ENCODE data around the gene APOL1.

DNA sequence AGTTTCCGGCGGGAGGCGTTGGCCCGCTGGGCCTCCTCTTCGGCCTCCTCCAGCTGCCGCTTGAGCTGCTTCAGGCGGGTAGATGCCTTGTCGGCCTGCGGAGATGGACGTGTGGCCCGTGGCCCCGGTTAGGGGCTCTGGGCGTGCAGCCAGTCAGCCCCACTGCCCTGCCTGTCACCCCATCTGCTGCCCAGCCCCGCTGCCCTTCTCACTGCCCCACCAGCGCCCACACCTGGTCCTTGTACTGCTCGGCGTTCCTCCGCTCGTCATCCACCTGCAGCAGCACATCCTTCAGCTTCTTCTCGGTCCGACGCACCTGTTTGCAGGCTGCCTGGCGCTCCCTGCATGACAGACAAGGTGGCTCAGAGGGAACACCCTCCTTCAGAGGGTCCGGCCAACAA is 31.2 kb downstream of the APOL1 start:
- TF ChIP-seq, protein P1, sequence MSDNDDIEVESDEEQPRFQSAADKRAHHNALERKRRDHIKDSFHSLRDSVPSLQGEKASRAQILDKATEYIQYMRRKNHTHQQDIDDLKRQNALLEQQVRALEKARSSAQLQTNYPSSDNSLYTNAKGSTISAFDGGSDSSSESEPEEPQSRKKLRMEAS (IDR thresholded peaks at IDR 0.05): no peak
- no peak for TF ChIP-seq RAD21 (IDR thresholded peaks at IDR 0.05; ENCODE audit: low read depth)
- TF ChIP-seq TAF1 (IDR thresholded peaks at IDR 0.05; ENCODE audit: low read depth): no peak
- no peak for TF ChIP-seq NFIC (IDR thresholded peaks at IDR 0.05)
- no peak for TF ChIP-seq FOXM1 (IDR thresholded peaks at IDR 0.05; ENCODE audit: borderline replicate concordance, low read depth)
- TF ChIP-seq, protein P2, sequence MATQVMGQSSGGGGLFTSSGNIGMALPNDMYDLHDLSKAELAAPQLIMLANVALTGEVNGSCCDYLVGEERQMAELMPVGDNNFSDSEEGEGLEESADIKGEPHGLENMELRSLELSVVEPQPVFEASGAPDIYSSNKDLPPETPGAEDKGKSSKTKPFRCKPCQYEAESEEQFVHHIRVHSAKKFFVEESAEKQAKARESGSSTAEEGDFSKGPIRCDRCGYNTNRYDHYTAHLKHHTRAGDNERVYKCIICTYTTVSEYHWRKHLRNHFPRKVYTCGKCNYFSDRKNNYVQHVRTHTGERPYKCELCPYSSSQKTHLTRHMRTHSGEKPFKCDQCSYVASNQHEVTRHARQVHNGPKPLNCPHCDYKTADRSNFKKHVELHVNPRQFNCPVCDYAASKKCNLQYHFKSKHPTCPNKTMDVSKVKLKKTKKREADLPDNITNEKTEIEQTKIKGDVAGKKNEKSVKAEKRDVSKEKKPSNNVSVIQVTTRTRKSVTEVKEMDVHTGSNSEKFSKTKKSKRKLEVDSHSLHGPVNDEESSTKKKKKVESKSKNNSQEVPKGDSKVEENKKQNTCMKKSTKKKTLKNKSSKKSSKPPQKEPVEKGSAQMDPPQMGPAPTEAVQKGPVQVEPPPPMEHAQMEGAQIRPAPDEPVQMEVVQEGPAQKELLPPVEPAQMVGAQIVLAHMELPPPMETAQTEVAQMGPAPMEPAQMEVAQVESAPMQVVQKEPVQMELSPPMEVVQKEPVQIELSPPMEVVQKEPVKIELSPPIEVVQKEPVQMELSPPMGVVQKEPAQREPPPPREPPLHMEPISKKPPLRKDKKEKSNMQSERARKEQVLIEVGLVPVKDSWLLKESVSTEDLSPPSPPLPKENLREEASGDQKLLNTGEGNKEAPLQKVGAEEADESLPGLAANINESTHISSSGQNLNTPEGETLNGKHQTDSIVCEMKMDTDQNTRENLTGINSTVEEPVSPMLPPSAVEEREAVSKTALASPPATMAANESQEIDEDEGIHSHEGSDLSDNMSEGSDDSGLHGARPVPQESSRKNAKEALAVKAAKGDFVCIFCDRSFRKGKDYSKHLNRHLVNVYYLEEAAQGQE (IDR thresholded peaks at IDR 0.05; ENCODE audit: low read depth): no peak
- no peak for TF ChIP-seq EP300 (IDR thresholded peaks at IDR 0.05; ENCODE audit: borderline replicate concordance)
- TF ChIP-seq ZBTB7A (IDR thresholded peaks at IDR 0.05; ENCODE audit: low read depth): no peak
- TF ChIP-seq YY1 (IDR thresholded peaks at IDR 0.05; ENCODE audit: low read depth): no peak
- no peak for TF ChIP-seq CREB1 (IDR thresholded peaks at IDR 0.05; ENCODE audit: low read depth)
- TF ChIP-seq TCF12 (IDR thresholded peaks at IDR 0.05; ENCODE audit: low read depth): no peak
- TF ChIP-seq, protein P3, sequence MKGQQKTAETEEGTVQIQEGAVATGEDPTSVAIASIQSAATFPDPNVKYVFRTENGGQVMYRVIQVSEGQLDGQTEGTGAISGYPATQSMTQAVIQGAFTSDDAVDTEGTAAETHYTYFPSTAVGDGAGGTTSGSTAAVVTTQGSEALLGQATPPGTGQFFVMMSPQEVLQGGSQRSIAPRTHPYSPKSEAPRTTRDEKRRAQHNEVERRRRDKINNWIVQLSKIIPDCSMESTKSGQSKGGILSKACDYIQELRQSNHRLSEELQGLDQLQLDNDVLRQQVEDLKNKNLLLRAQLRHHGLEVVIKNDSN (IDR thresholded peaks at IDR 0.05): no peak

Measured in Ishikawa (cell line).